ENCODE data around the gene ZBTB22. TPM values are rescaled to one million over a fixed set of nuclear protein-coding genes. Genes with fewer than 3 reads are reported as not detected.

ZBTB22 gene
- total RNA-seq, 5 donors from 2014 or later (not counting 1 experiment from before 2014, with no cell fraction given), result 17.6 to 32.0 (median 26.3) TPM

- Mint-ChIP-seq H3K27ac (peak overlapping the region; percentile 55 to 80), H3K9me3 (no peaks in the 10 kb centered on the region), H3K4me1 (peaks cover 33 to 47% (median 38%) of the 10 kb centered on the region in 3 donors), H3K36me3 (peaks cover 33% of the 10 kb centered on the region), H3K4me3 (peak overlapping the region in 1 of 3 donors; percentile 15), H3K27me3 (no peaks in the 10 kb centered on the region)
- Histone ChIP-seq H3K4me1 (ENCODE audit: control insufficient read depth in 1 of 2, extremely low read depth in 1 of 2, insufficient read depth in 2 of 2, low read length in 2 of 2) (peaks cover 7 to 33% of the 10 kb centered on the region in 2 experiments), H3K9me3 (no peaks in the 10 kb centered on the region), H3K27me3 (replicated peaks in 1 of 2; ENCODE audit: control insufficient read depth in 2 of 2, extremely low read depth in 1 of 2, insufficient read depth in 2 of 2, low read length in 1 of 2) (no peaks in the 10 kb centered on the region), H3K4me3 (ENCODE audit: control insufficient read depth in 1 of 2, extremely low read depth in 1 of 2, low read length in 1 of 2) (no peak overlapping the region), H3K36me3 (ENCODE audit: control insufficient read depth in 2 of 2, extremely low read depth in 1 of 2, insufficient read depth in 1 of 2, low read length in 1 of 2) (peaks cover 0 to 58% of the 10 kb centered on the region in 2 donors), H3K27ac (ENCODE audit: low read length) (no peak overlapping the region)
- 87% methylated on average over 6 of the region's 15 CpGs for WGBS (ENCODE audit: insufficient coverage)
- DNase-seq, result no peak
- POLR2A ChIA-PET, result interaction anchor here in 1 of 2 donors (0.5 to 1.2 kb wide), 2 partner anchors 13 to 85 kb away, joined by 3 to 4 read pairs; no protein-coding TSS in a partner anchor
- ATAC-seq (replicated peaks in 1 of 4), result no peak
- CTCF ChIA-PET, result interaction anchor here in 1 of 2 donors (1.0 kb wide), 1 partner anchor 101 kb away, joined by 3 read pairs; no protein-coding TSS in a partner anchor
Observed at GRCh38 chr6:33295621-33296369, 21.7 kb downstream of the ZBTB22 start.

DNA sequence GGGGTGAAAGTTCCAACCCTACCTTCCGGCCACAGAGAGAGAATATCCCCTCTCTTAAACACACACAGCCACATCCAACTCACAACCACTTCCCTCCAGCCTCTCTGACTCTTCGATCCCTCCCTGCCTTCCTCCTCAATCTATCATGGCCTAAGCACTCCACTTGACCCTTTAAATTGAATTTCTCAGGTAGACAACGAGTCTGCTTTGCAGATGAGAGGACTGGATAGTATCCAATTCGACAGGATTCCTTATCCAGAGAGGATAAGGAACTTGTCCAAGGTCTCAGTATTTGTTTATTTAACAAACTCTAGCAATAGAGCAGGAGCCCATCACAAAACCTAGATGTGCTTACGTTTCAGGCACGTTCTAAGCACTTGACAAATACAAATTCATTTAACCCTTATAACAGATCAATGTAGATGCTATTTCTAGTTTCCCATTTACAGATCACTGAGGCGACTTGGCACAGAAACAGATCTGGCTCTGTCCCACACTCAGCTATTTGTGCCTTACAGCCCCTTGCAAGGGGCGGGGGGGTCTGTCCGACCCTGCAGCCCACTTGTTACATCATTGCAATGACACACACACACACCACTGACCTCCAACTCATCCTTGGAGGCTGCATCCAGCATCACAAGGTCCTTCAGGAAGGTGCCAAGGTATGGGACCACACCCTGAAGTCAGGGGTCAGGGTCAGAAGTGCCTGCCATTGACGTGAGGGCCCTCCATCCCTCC is 23.3 kb downstream of the ZBTB22 start:
- Mint-ChIP-seq H3K9me3 (no peaks in the 10 kb centered on the region), H3K27me3 (no peaks in the 10 kb centered on the region), H3K4me3 (no peak overlapping the region), H3K4me1 (peaks cover 38 to 47% (median 41%) of the 10 kb centered on the region in 3 donors), H3K36me3 (peaks cover 30% of the 10 kb centered on the region), H3K27ac (peak overlapping the region; percentile 41 to 49)
- ATAC-seq (replicated peaks in 1 of 4), result no peak
- H3K4me1 ChIP-seq (ENCODE audit: control insufficient read depth in 1 of 2, extremely low read depth in 1 of 2, insufficient read depth in 2 of 2, low read length in 2 of 2), result peaks cover 13 to 31% of the 10 kb centered on the region in 2 experiments
- WGBS (ENCODE audit: insufficient coverage), result 97% methylated on average over 8 of the region's 10 CpGs
- DNase-seq, result no peak
- no peaks in the 10 kb centered on the region for H3K9me3 ChIP-seq
- H3K27me3 ChIP-seq (replicated peaks in 1 of 2; ENCODE audit: control insufficient read depth in 2 of 2, extremely low read depth in 1 of 2, insufficient read depth in 2 of 2, low read length in 1 of 2), result no peaks in the 10 kb centered on the region
- no peak overlapping the region for H3K4me3 ChIP-seq (ENCODE audit: control insufficient read depth in 1 of 2, extremely low read depth in 1 of 2, low read length in 1 of 2)
- ChIA-PET CTCF (no interaction called here), POLR2A (no interaction called here)
- H3K36me3 ChIP-seq (ENCODE audit: control insufficient read depth in 2 of 2, extremely low read depth in 1 of 2, insufficient read depth in 1 of 2, low read length in 1 of 2), result peaks cover 3 to 61% of the 10 kb centered on the region in 2 donors
- H3K27ac ChIP-seq (ENCODE audit: low read length), result no peak overlapping the region

- WGBS (ENCODE audit: insufficient coverage), result 100% methylated on average over 3 of the region's 16 CpGs
- Histone ChIP-seq H3K36me3 (ENCODE audit: control insufficient read depth in 2 of 2, extremely low read depth in 1 of 2, insufficient read depth in 1 of 2, low read length in 1 of 2) (peaks cover 3 to 61% of the 10 kb centered on the region in 2 donors), H3K9me3 (no peaks in the 10 kb centered on the region), H3K27me3 (replicated peaks in 1 of 2; ENCODE audit: control insufficient read depth in 2 of 2, extremely low read depth in 1 of 2, insufficient read depth in 2 of 2, low read length in 1 of 2) (no peaks in the 10 kb centered on the region), H3K4me1 (ENCODE audit: control insufficient read depth in 1 of 2, extremely low read depth in 1 of 2, insufficient read depth in 2 of 2, low read length in 2 of 2) (peaks cover 15 to 38% of the 10 kb centered on the region in 2 experiments), H3K27ac (ENCODE audit: low read length) (no peak overlapping the region), H3K4me3 (ENCODE audit: control insufficient read depth in 1 of 2, extremely low read depth in 1 of 2, low read length in 1 of 2) (no peak overlapping the region)
- ChIA-PET CTCF (no interaction called here), POLR2A (no interaction called here)
- Mint-ChIP-seq H3K36me3 (peaks cover 33% of the 10 kb centered on the region), H3K27ac (no peak overlapping the region), H3K4me3 (no peak overlapping the region), H3K27me3 (no peaks in the 10 kb centered on the region), H3K9me3 (no peaks in the 10 kb centered on the region), H3K4me1 (peaks cover 44 to 55% (median 48%) of the 10 kb centered on the region in 3 donors)
- ATAC-seq (replicated peaks in 1 of 4) (no peak), DNase-seq (no peak)
Observed at GRCh38 chr6:33292996-33293682, 24.4 kb downstream of the ZBTB22 start.

DNA sequence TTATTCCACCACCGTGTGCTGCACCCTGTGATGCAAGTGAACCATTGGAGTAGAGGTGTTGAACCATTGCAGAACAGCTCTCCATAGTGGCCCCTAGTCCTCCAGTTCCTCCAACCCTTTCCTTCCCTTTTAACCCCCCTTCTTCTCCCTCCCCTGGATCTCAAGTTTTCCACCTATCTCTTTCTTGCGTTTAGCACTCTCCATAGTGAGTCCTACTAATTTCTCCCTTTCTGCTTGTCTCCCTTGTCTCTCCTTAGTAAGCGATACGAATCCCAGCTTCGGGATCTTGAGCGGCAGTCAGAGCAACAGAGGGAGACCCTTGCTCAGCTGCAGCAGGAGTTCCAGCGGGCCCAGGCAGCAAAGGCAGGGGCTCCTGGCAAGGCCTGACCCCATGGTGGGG is 27.1 kb downstream of the ZBTB22 start:
- CTCF ChIA-PET, result interaction anchor here in 1 of 2 donors (1.0 kb wide), 1 partner anchor 9 kb away, joined by 3 read pairs; no protein-coding TSS in a partner anchor
- Mint-ChIP-seq H3K27me3 (no peaks in the 10 kb centered on the region), H3K27ac (peak overlapping the region; percentile 92 to 96), H3K36me3 (peaks cover 39% of the 10 kb centered on the region), H3K4me1 (peaks cover 44 to 51% (median 47%) of the 10 kb centered on the region in 3 donors), H3K9me3 (no peaks in the 10 kb centered on the region), H3K4me3 (peak overlapping the region; percentile 93 to 96 (median 96))
- H3K4me3 ChIP-seq (ENCODE audit: control insufficient read depth in 1 of 2, extremely low read depth in 1 of 2, low read length in 1 of 2), result peak overlapping the region in 1 of 2 donors; percentile 97
- no peak for ATAC-seq (replicated peaks in 1 of 4)
- H3K4me1 ChIP-seq (ENCODE audit: control insufficient read depth in 1 of 2, extremely low read depth in 1 of 2, insufficient read depth in 2 of 2, low read length in 2 of 2), result peaks cover 13 to 33% of the 10 kb centered on the region in 2 experiments
- peak overlapping the region; percentile 65 for H3K27ac ChIP-seq (ENCODE audit: low read length)
- H3K36me3 ChIP-seq (ENCODE audit: control insufficient read depth in 2 of 2, extremely low read depth in 1 of 2, insufficient read depth in 1 of 2, low read length in 1 of 2), result peaks cover 8 to 54% of the 10 kb centered on the region in 2 donors
- DNase-seq, result no peak
- H3K27me3 ChIP-seq (replicated peaks in 1 of 2; ENCODE audit: control insufficient read depth in 2 of 2, extremely low read depth in 1 of 2, insufficient read depth in 2 of 2, low read length in 1 of 2), result no peaks in the 10 kb centered on the region
- POLR2A ChIA-PET, result interaction anchor here in 1 of 2 donors (2.8 kb wide), 1 partner anchor 13 kb away, joined by 10 read pairs; the partner anchor contains the start of gene B3GALT4
- 100% methylated on average over 1 of the region's 7 CpGs for WGBS (ENCODE audit: insufficient coverage)
- no peaks in the 10 kb centered on the region for H3K9me3 ChIP-seq

- peak overlapping the region; percentile 93 to 96 (median 96) for H3K4me3 Mint-ChIP-seq
- POLR2A ChIA-PET, result interaction anchor here (0.5 to 2.8 kb wide), 5 partner anchors 12 to 56 kb away, joined by 3 to 10 read pairs (median 3); partner anchors contain the start of gene B3GALT4 (in 2 of the 2)
- peak overlapping the region; percentile 82 to 97 for H3K4me3 ChIP-seq (ENCODE audit: control insufficient read depth in 1 of 2, extremely low read depth in 1 of 2, low read length in 1 of 2)
Observed at GRCh38 chr6:33289784-33290315, 27.7 kb downstream of the ZBTB22 start.

More at GRCh38 chr6:33289784-33290315, 27.7 kb downstream of the ZBTB22 start:
- Mint-ChIP-seq H3K9me3 (no peaks in the 10 kb centered on the region), H3K36me3 (peaks cover 39% of the 10 kb centered on the region), H3K4me1 (peaks cover 44 to 50% (median 47%) of the 10 kb centered on the region in 3 donors), H3K27me3 (no peaks in the 10 kb centered on the region), H3K27ac (peak overlapping the region; percentile 92 to 96)
- Histone ChIP-seq H3K27me3 (replicated peaks in 1 of 2; ENCODE audit: control insufficient read depth in 2 of 2, extremely low read depth in 1 of 2, insufficient read depth in 2 of 2, low read length in 1 of 2) (no peaks in the 10 kb centered on the region), H3K27ac (ENCODE audit: low read length) (peak overlapping the region; percentile 65), H3K9me3 (no peaks in the 10 kb centered on the region), H3K4me1 (ENCODE audit: control insufficient read depth in 1 of 2, extremely low read depth in 1 of 2, insufficient read depth in 2 of 2, low read length in 2 of 2) (peaks cover 13 to 33% of the 10 kb centered on the region in 2 experiments), H3K36me3 (ENCODE audit: control insufficient read depth in 2 of 2, extremely low read depth in 1 of 2, insufficient read depth in 1 of 2, low read length in 1 of 2) (peaks cover 8 to 52% of the 10 kb centered on the region in 2 donors)
- DNase-seq (no peak), ATAC-seq (replicated peaks in 1 of 4) (peak in 1 of 4 experiments; percentile 25)
- CTCF ChIA-PET, result interaction anchor here (0.5 to 2.4 kb wide), 9 partner anchors 9 to 435 kb away, joined by 4 to 11 read pairs (median 6); partner anchors contain the start of genes ZBTB22 (in 2 of the 2), B3GALT4 (in 1 of the 2), RPS18 (in 1 of the 2) and VPS52 (in 1 of the 2)
- 0% methylated on average over 4 of the region's 14 CpGs for WGBS (ENCODE audit: insufficient coverage)
